SU-DHL-6 (cell line): Measurements from ENCODE around the gene ANTXR2.

Experiments used
- H2AFZ ChIP-seq: fragments of 200-600 bp; sonication (generic); 2 replicates; pipeline ENCODE4 v1.6.1; 2014; ENCODE audit warnings: low read depth, mild to moderate bottlenecking, moderate library complexity, mixed read lengths, antibody characterized with exemption, low read length; ENCODE audit not compliant: severe bottlenecking
- H3F3A ChIP-seq: fragments of 200-600 bp; shearing (Covaris generic); 2 replicates; pipeline ENCODE4 v1.6.0; 2016; ENCODE audit warnings: antibody characterized with exemption, mild to moderate bottlenecking; ENCODE audit not compliant: insufficient read depth
- H3K27ac ChIP-seq: fragments of 200-600 bp; sonication (generic); 2 replicates; pipeline ENCODE4 v1.5.1; 2016; ENCODE audit warnings: low read depth, mild to moderate bottlenecking, low read length, moderate library complexity, mixed read lengths
- H3K27me3 ChIP-seq: fragments of 200-600 bp; sonication (generic), shearing (Covaris generic); 2 replicates; pipeline ENCODE4 v1.6.0; 2014; ENCODE audit warnings: mild to moderate bottlenecking, low read length
- H3K36me3 ChIP-seq: fragments of 200-600 bp; sonication (generic); 2 replicates; pipeline ENCODE4 v1.6.1; 2014; ENCODE audit warnings: mild to moderate bottlenecking, low read length, mixed read lengths
- H3K4me2 ChIP-seq: fragments of 300-600, 200-600 bp; shearing (Covaris generic), sonication (generic); 2 replicates; pipeline ENCODE4 v1.6.0; 2014; ENCODE audit warnings: low read length, low read depth, mild to moderate bottlenecking; ENCODE audit not compliant: poor library complexity, severe bottlenecking
- H3K4me3 ChIP-seq: fragments of 200-600 bp; sonication (generic); 2 replicates; pipeline ENCODE4 v1.5.1; 2014; ENCODE audit warnings: antibody characterized with exemption, low read length, mild to moderate bottlenecking, mixed read lengths; ENCODE audit not compliant: insufficient read depth, poor library complexity, severe bottlenecking
- H3K79me2 ChIP-seq: fragments of 200-600 bp; sonication (generic); 2 replicates; pipeline ENCODE4 v1.6.1; 2014; ENCODE audit warnings: mild to moderate bottlenecking, low read length, moderate library complexity; ENCODE audit not compliant: insufficient read depth
- H3K9ac ChIP-seq: fragments of 200-600 bp; sonication (generic); 2 replicates; pipeline ENCODE4 v1.7.0; 2014; ENCODE audit warnings: mild to moderate bottlenecking, low read length
- H3K9me2 ChIP-seq: fragments of 200-600 bp; sonication (generic); replicated peaks from 2 replicates; pipeline ENCODE4 v1.6.1; 2014; ENCODE audit warnings: low read length; ENCODE audit not compliant: insufficient read depth
- H3K9me3 ChIP-seq: fragments of 200-600 bp; sonication (generic); 2 replicates; pipeline ENCODE4 v1.6.1; 2014; ENCODE audit warnings: low read length, mixed read lengths; ENCODE audit not compliant: insufficient read depth
- H4K20me1 ChIP-seq: fragments of 200-600 bp; sonication (generic); 2 replicates; pipeline ENCODE4 v1.6.1; 2014; ENCODE audit warnings: low read depth, mild to moderate bottlenecking, antibody characterized with exemption, low read length, moderate library complexity, mixed read lengths
- EZH2phosphoT487 ChIP-seq: fragments of 200-600 bp; sonication (generic), shearing (Covaris generic); conservative IDR thresholded peaks from 2 replicates; pipeline ENCODE4 v1.6.1; 2018; ENCODE audit warnings: mild to moderate bottlenecking, antibody characterized with exemption, low read length, moderate library complexity, mixed read lengths
- TF ChIP-seq, protein P1 (sequence below): fragments of 200-600 bp; sonication (generic); IDR thresholded peaks from one replicate; pipeline ENCODE4 v1.5.1; 2017; ENCODE audit warnings: antibody characterized with exemption, mild to moderate bottlenecking, low read length, moderate library complexity; ENCODE audit not compliant: insufficient read depth, poor library complexity, severe bottlenecking

ANTXR2 gene

DNA sequence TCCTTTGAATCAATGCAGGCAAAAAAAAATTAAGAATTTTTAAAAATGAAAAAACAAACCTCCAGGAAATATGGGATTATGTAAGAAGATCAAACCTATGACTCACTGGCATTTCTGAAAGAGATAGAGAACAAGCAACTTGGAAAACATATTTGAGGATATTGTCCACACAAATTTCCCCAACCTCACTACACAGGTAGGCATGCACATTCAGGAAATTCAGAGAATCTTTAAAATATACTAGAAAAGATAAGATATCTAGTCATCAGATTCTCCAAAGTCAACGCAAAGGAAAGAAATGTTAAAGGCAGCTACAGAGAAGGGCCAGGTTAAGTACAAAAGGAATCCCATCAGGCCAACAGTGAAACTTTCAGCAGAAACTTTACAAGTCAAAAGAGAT is 85.6 kb downstream of the ANTXR2 start:
- H3K79me2 ChIP-seq, result no peaks in the 10 kb centered on the region
- H3K9me3 ChIP-seq, result no peaks in the 10 kb centered on the region
- no peaks in the 10 kb centered on the region for H3K36me3 ChIP-seq
- H3K9me2 ChIP-seq, result no peaks in the 10 kb centered on the region
- no peak overlapping the region for H2AFZ ChIP-seq
- H3K9ac ChIP-seq, result no peak overlapping the region
- TF ChIP-seq, protein P1, sequence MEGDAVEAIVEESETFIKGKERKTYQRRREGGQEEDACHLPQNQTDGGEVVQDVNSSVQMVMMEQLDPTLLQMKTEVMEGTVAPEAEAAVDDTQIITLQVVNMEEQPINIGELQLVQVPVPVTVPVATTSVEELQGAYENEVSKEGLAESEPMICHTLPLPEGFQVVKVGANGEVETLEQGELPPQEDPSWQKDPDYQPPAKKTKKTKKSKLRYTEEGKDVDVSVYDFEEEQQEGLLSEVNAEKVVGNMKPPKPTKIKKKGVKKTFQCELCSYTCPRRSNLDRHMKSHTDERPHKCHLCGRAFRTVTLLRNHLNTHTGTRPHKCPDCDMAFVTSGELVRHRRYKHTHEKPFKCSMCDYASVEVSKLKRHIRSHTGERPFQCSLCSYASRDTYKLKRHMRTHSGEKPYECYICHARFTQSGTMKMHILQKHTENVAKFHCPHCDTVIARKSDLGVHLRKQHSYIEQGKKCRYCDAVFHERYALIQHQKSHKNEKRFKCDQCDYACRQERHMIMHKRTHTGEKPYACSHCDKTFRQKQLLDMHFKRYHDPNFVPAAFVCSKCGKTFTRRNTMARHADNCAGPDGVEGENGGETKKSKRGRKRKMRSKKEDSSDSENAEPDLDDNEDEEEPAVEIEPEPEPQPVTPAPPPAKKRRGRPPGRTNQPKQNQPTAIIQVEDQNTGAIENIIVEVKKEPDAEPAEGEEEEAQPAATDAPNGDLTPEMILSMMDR, result no peak
- TF ChIP-seq EZH2phosphoT487, result no peak
- H3K27ac ChIP-seq, result no peak overlapping the region
- no peaks in the 10 kb centered on the region for H3K27me3 ChIP-seq
- H4K20me1 ChIP-seq, result no peaks in the 10 kb centered on the region
- H3K4me3 ChIP-seq, result no peak overlapping the region
- H3F3A ChIP-seq, result no peaks in the 10 kb centered on the region
- H3K4me2 ChIP-seq, result no peak overlapping the region

DNA sequence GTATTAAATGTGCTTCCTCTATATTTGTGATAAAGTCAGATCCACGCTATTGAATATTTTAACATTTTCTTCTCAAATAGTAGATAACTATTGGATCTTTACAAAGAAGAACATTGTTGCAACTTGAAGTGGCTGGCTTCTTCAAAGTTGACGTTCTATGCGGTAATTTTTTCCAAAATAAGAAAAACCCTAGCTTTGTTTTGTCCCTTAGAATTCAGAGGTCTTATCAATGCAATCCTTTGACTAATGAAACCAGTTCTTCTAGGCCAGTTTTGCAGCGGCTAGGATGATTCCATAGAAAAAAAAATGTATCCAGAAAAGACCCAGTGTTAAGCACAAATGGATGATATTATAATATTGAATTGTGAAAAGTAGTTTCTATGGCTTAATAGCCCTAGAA is 89.6 kb downstream of the ANTXR2 start:
- Histone ChIP-seq H3K4me3 (no peak overlapping the region), H3K79me2 (no peaks in the 10 kb centered on the region), H3K27me3 (no peaks in the 10 kb centered on the region), H3K27ac (no peak overlapping the region), H2AFZ (no peak overlapping the region), H3K4me2 (no peak overlapping the region), H3F3A (no peaks in the 10 kb centered on the region), H3K9me2 (no peaks in the 10 kb centered on the region), H3K36me3 (no peaks in the 10 kb centered on the region), H4K20me1 (no peaks in the 10 kb centered on the region), H3K9me3 (no peaks in the 10 kb centered on the region), H3K9ac (no peak overlapping the region)
- no peak for TF ChIP-seq EZH2phosphoT487
- TF ChIP-seq, protein P1, result no peak

DNA sequence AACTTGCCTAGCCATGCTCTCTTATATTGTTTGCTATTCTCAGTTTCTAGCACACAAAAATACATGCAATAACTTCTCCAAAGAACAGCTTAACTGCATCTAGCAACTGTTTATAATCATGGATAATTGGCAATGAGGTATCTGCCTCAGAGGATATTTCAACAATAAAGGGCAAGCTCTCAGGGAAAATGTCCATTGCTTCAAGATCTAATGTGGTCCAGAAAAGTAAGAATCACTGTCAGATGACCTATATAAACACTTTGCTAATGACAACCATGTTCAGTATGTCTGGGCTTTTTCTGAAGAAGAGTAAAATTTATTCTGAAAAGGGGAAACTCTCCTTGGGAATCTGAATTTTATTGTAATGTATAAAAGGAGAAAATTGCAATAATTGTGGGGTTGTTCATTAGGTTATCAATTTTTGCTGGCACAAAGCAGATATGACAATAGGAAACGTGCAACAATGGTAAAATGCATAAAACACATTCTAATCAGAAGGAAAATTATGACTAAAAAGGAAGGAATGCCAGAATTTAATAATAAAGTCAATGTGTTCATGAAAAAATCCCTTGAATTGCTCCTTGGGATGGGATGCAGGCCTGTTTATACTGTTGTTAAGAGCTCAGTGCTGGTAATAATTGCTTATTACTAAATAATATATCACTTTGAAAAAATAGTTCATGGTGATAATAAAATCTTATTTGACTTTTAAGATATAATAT is 90.3 kb downstream of the ANTXR2 start:
- Histone ChIP-seq H3K9ac (no peak overlapping the region), H3F3A (no peaks in the 10 kb centered on the region), H3K27ac (no peak overlapping the region), H3K27me3 (no peaks in the 10 kb centered on the region), H3K4me3 (no peak overlapping the region), H3K36me3 (no peaks in the 10 kb centered on the region), H3K4me2 (no peak overlapping the region), H4K20me1 (no peaks in the 10 kb centered on the region), H2AFZ (no peak overlapping the region), H3K9me2 (no peaks in the 10 kb centered on the region), H3K9me3 (no peaks in the 10 kb centered on the region), H3K79me2 (no peaks in the 10 kb centered on the region)
- TF ChIP-seq, protein P1, result no peak
- no peak for TF ChIP-seq EZH2phosphoT487
